Measurements from ENCODE around the gene CYP2B6. TPM values are rescaled to one million over a fixed set of nuclear protein-coding genes. Genes with fewer than 3 reads are reported as not detected.

CYP2B6 gene
- total RNA-seq, 1 donor from 2014 or later, result not detected

- Mint-ChIP-seq H3K27me3 (ENCODE audit: low read depth) (peaks cover 27% of the 10 kb centered on the region), H3K27ac (ENCODE audit: unreplicated experiment) (no peak overlapping the region), H3K4me3 (ENCODE audit: unreplicated experiment) (no peak overlapping the region), H3K4me1 (ENCODE audit: low read depth) (no peaks in the 10 kb centered on the region), H3K36me3 (ENCODE audit: low read depth) (no peaks in the 10 kb centered on the region), H3K9me3 (ENCODE audit: low read depth) (no peaks in the 10 kb centered on the region)
- no peak for DNase-seq (ENCODE audit: low spot score)
- TF ChIP-seq CTCF (IDR thresholded peaks at IDR 0.05), result no peak
These were observed 18.7 kb downstream of the CYP2B6 start for GRCh38 chr19:41009700-41010235.

GRCh38 chr19:41013359-41013758 lies 22.3 kb downstream of the CYP2B6 start:
- peaks cover 20% of the 10 kb centered on the region for H3K27me3 Mint-ChIP-seq (ENCODE audit: low read depth)
- DNase-seq (ENCODE audit: low spot score), result no peak
- no peaks in the 10 kb centered on the region for H3K4me1 Mint-ChIP-seq (ENCODE audit: low read depth)
- no peak for TF ChIP-seq CTCF (IDR thresholded peaks at IDR 0.05)
- no peaks in the 10 kb centered on the region for H3K9me3 Mint-ChIP-seq (ENCODE audit: low read depth)
- H3K27ac Mint-ChIP-seq (ENCODE audit: unreplicated experiment), result no peak overlapping the region
- no peaks in the 10 kb centered on the region for H3K36me3 Mint-ChIP-seq (ENCODE audit: low read depth)
- no peak overlapping the region for H3K4me3 Mint-ChIP-seq (ENCODE audit: unreplicated experiment)

GRCh38 chr19:41014643-41015042 lies 23.6 kb downstream of the CYP2B6 start:
- H3K4me3 Mint-ChIP-seq (ENCODE audit: unreplicated experiment), result no peak overlapping the region
- peaks cover 19% of the 10 kb centered on the region for H3K27me3 Mint-ChIP-seq (ENCODE audit: low read depth)
- H3K27ac Mint-ChIP-seq (ENCODE audit: unreplicated experiment), result no peak overlapping the region
- no peak for TF ChIP-seq CTCF (IDR thresholded peaks at IDR 0.05)
- H3K9me3 Mint-ChIP-seq (ENCODE audit: low read depth), result no peaks in the 10 kb centered on the region
- DNase-seq (ENCODE audit: low spot score), result no peak
- no peaks in the 10 kb centered on the region for H3K36me3 Mint-ChIP-seq (ENCODE audit: low read depth)
- no peaks in the 10 kb centered on the region for H3K4me1 Mint-ChIP-seq (ENCODE audit: low read depth)

GRCh38 chr19:41016488-41017071 lies 25.5 kb downstream of the CYP2B6 start:
- no peak for DNase-seq (ENCODE audit: low spot score)
- no peak overlapping the region for H3K27ac Mint-ChIP-seq (ENCODE audit: unreplicated experiment)
- H3K4me3 Mint-ChIP-seq (ENCODE audit: unreplicated experiment), result no peak overlapping the region
- peaks cover 15% of the 10 kb centered on the region for H3K27me3 Mint-ChIP-seq (ENCODE audit: low read depth)
- H3K36me3 Mint-ChIP-seq (ENCODE audit: low read depth), result no peaks in the 10 kb centered on the region
- TF ChIP-seq CTCF (IDR thresholded peaks at IDR 0.05), result no peak
- H3K4me1 Mint-ChIP-seq (ENCODE audit: low read depth), result no peaks in the 10 kb centered on the region
- no peaks in the 10 kb centered on the region for H3K9me3 Mint-ChIP-seq (ENCODE audit: low read depth)

GRCh38 chr19:41018736-41019290 lies 27.7 kb downstream of the CYP2B6 start:
- no peaks in the 10 kb centered on the region for H3K36me3 Mint-ChIP-seq (ENCODE audit: low read depth)
- H3K4me1 Mint-ChIP-seq (ENCODE audit: low read depth), result no peaks in the 10 kb centered on the region
- DNase-seq (ENCODE audit: low spot score), result no peak
- peaks cover 11% of the 10 kb centered on the region for H3K27me3 Mint-ChIP-seq (ENCODE audit: low read depth)
- TF ChIP-seq CTCF (IDR thresholded peaks at IDR 0.05), result no peak
- H3K27ac Mint-ChIP-seq (ENCODE audit: unreplicated experiment), result no peak overlapping the region
- no peak overlapping the region for H3K4me3 Mint-ChIP-seq (ENCODE audit: unreplicated experiment)
- H3K9me3 Mint-ChIP-seq (ENCODE audit: low read depth), result no peaks in the 10 kb centered on the region
